HEK293 (cell line): ENCODE data around the gene PCCA.

ENCODE experiments used
- HOXD13 ChIP-seq: sonication (generic); formaldehyde crosslinking; IDR thresholded peaks from 2 replicates; pipeline ENCODE4 v1.8.0; 2022; ENCODE audit warnings: missing genetic modification reagents, borderline replicate concordance
- KLF7 ChIP-seq: fragments of 450-650 bp; formaldehyde crosslinking; IDR thresholded peaks from 2 replicates; pipeline ENCODE4 v1.5.1; 2016; ENCODE audit warnings: missing biosample characterization, missing genetic modification characterization, borderline replicate concordance
- MZF1 ChIP-seq: fragments of 450-650 bp; formaldehyde crosslinking; IDR thresholded peaks from 2 replicates; pipeline ENCODE4 v1.5.1; 2017; ENCODE audit warnings: missing biosample characterization, missing genetic modification characterization, borderline replicate concordance
- SALL2 ChIP-seq: fragments of 450-650 bp; formaldehyde crosslinking; IDR thresholded peaks from 2 replicates; pipeline ENCODE4 v1.5.0; 2017; ENCODE audit warnings: missing biosample characterization, mild to moderate bottlenecking, missing genetic modification characterization, borderline replicate concordance
- SCRT1 ChIP-seq: fragments of 450-650 bp; formaldehyde crosslinking; IDR thresholded peaks from 2 replicates; pipeline ENCODE4 v1.5.1; 2016; ENCODE audit warnings: missing biosample characterization, missing genetic modification characterization, borderline replicate concordance
- SP7 ChIP-seq: fragments of 450-650 bp; formaldehyde crosslinking; IDR thresholded peaks from 2 replicates; pipeline ENCODE4 v1.5.1; 2016; ENCODE audit warnings: missing biosample characterization, missing genetic modification characterization
- ZBTB1 ChIP-seq: fragments of 450-650 bp; formaldehyde crosslinking; IDR thresholded peaks from 2 replicates; pipeline ENCODE4 v1.5.1; 2016; ENCODE audit warnings: missing biosample characterization, missing genetic modification characterization
- ZBTB17 ChIP-seq: fragments of 450-650 bp; formaldehyde crosslinking; IDR thresholded peaks from 2 replicates; pipeline ENCODE4 v1.5.1; 2016; ENCODE audit warnings: missing biosample characterization, missing genetic modification characterization
- ZIC2 ChIP-seq: fragments of 450-650 bp; formaldehyde crosslinking; IDR thresholded peaks from 2 replicates; pipeline ENCODE4 v1.5.1; 2016; ENCODE audit warnings: missing biosample characterization, missing genetic modification characterization
- ZNF133 ChIP-seq: fragments of 450-650 bp; formaldehyde crosslinking; IDR thresholded peaks from 2 replicates; pipeline ENCODE4 v1.5.1; 2016; ENCODE audit warnings: missing biosample characterization, missing genetic modification characterization
- ZNF155 ChIP-seq: fragments of 450-650 bp; formaldehyde crosslinking; IDR thresholded peaks from 2 replicates; pipeline ENCODE4 v1.5.1; 2016; ENCODE audit warnings: missing biosample characterization, missing genetic modification characterization
- ZNF16 ChIP-seq: fragments of 450-650 bp; formaldehyde crosslinking; IDR thresholded peaks from 2 replicates; pipeline ENCODE4 v1.5.1; 2016; ENCODE audit warnings: low read depth, missing biosample characterization, missing genetic modification characterization
- ZNF248 ChIP-seq: fragments of 450-650 bp; formaldehyde crosslinking; IDR thresholded peaks from 2 replicates; pipeline ENCODE4 v1.5.1; 2017; ENCODE audit warnings: missing biosample characterization, missing genetic modification characterization
- ZNF274 ChIP-seq, 2 experiments: fragments of 200-500 bp in 1 of 2; fragments of 450-650 bp in 1 of 2; sonication (Bioruptor generic) in 1 of 2; formaldehyde crosslinking in 1 of 2; IDR thresholded peaks; 2 replicates each; pipeline versions ENCODE4 v1.5.1 to v1.6.1; 2014 to 2016; ENCODE audit warnings: borderline replicate concordance in 1 of 2, inconsistent platforms in 1 of 2, low read length in 1 of 2, missing biosample characterization in 1 of 2, missing genetic modification characterization in 1 of 2
- ZNF302 ChIP-seq: fragments of 450-650 bp; formaldehyde crosslinking; IDR thresholded peaks from 2 replicates; pipeline ENCODE4 v1.5.1; 2016; ENCODE audit warnings: missing biosample characterization, missing genetic modification characterization, low read depth
- ZNF324 ChIP-seq: fragments of 450-650 bp; formaldehyde crosslinking; IDR thresholded peaks from 2 replicates; pipeline ENCODE4 v1.5.1; 2016; ENCODE audit warnings: missing biosample characterization, missing genetic modification characterization
- ZNF404 ChIP-seq: fragments of 450-650 bp; formaldehyde crosslinking; IDR thresholded peaks from 2 replicates; pipeline ENCODE4 v1.5.1; 2017; ENCODE audit warnings: missing biosample characterization, missing genetic modification characterization
- ZNF513 ChIP-seq: fragments of 450-650 bp; IDR thresholded peaks from 2 replicates; pipeline ENCODE4 v1.5.1; 2018; ENCODE audit warnings: missing biosample characterization, missing genetic modification characterization
- ZNF623 ChIP-seq: fragments of 450-650 bp; formaldehyde crosslinking; IDR thresholded peaks from 2 replicates; pipeline ENCODE4 v1.5.1; 2016; ENCODE audit warnings: missing biosample characterization, missing genetic modification characterization
- ZNF792 ChIP-seq: fragments of 450-650 bp; formaldehyde crosslinking; IDR thresholded peaks from 2 replicates; pipeline ENCODE4 v1.5.1; 2016; ENCODE audit warnings: missing biosample characterization, missing genetic modification characterization
- ZNF830 ChIP-seq: fragments of 450-650 bp; IDR thresholded peaks from 2 replicates; pipeline ENCODE4 v1.5.0; 2018; ENCODE audit warnings: missing biosample characterization, missing genetic modification characterization, low read depth, mild to moderate bottlenecking, moderate library complexity
- TF ChIP-seq, protein P1 (sequence below): fragments of 450-650 bp; IDR thresholded peaks from 2 replicates; pipeline ENCODE4 v1.5.1; 2018; ENCODE audit warnings: missing biosample characterization, mild to moderate bottlenecking, missing genetic modification characterization
- TF ChIP-seq, protein P2 (sequence below): fragments of 450-650 bp; formaldehyde crosslinking; IDR thresholded peaks from 2 replicates; pipeline ENCODE4 v1.5.1; 2016; ENCODE audit warnings: missing biosample characterization, missing genetic modification characterization
- TF ChIP-seq, protein P3 (sequence below): fragments of 450-650 bp; formaldehyde crosslinking; IDR thresholded peaks from 2 replicates; pipeline ENCODE4 v1.5.1; 2016; ENCODE audit warnings: missing biosample characterization, missing genetic modification characterization, borderline replicate concordance
- TF ChIP-seq, protein P4 (sequence below): fragments of 450-650 bp; formaldehyde crosslinking; conservative IDR thresholded peaks from 2 replicates; pipeline ENCODE4 v1.5.1; 2016; ENCODE audit warnings: low read depth, missing biosample characterization, missing genetic modification characterization

The PCCA gene

GRCh38 chr13:100363874-100364273, 275.0 kb downstream of the PCCA start (continued):
- TF ChIP-seq SCRT1 (no peak), SP7 (tag by site-specific recombination) (peak; percentile 83), KLF7 (no peak), ZNF830 (no peak), ZNF16 (tag by site-specific recombination) (no peak), ZBTB1 (tag by site-specific recombination) (no peak), ZNF404 (tag by site-specific recombination) (no peak), ZIC2 (tag by site-specific recombination) (no peak), ZNF513 (no peak), SALL2 (tag by site-specific recombination) (peak; percentile 78; the same call in 1 of the 2 replicates), ZNF302 (tag by site-specific recombination) (no peak), ZBTB17 (tag by site-specific recombination) (peak; percentile 54; the same call in 1 of the 2 replicates), ZNF155 (no peak), ZNF792 (tag by site-specific recombination) (no peak), MZF1 (no peak), ZNF623 (tag by site-specific recombination) (no peak), ZNF274 (IDR thresholded peaks at IDR 0.05; ENCODE audit: low read length) (no peak), ZNF274 (tag by site-specific recombination; IDR thresholded peaks at IDR 0.05; ENCODE audit: borderline replicate concordance) (no peak), HOXD13 (CRISPR knock-in tag) (no peak; the same call in 1 of the 2 replicates), ZNF133 (tag by site-specific recombination) (no peak), ZNF324 (tag by site-specific recombination) (peak; percentile 79), ZNF248 (tag by site-specific recombination) (no peak)
- TF ChIP-seq, protein P1, sequence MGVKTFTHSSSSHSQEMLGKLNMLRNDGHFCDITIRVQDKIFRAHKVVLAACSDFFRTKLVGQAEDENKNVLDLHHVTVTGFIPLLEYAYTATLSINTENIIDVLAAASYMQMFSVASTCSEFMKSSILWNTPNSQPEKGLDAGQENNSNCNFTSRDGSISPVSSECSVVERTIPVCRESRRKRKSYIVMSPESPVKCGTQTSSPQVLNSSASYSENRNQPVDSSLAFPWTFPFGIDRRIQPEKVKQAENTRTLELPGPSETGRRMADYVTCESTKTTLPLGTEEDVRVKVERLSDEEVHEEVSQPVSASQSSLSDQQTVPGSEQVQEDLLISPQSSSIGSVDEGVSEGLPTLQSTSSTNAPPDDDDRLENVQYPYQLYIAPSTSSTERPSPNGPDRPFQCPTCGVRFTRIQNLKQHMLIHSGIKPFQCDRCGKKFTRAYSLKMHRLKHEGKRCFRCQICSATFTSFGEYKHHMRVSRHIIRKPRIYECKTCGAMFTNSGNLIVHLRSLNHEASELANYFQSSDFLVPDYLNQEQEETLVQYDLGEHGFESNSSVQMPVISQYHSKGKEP (tag by site-specific recombination) = peak; percentile 37; the same call in 1 of the 2 replicates
- TF ChIP-seq, protein P2, sequence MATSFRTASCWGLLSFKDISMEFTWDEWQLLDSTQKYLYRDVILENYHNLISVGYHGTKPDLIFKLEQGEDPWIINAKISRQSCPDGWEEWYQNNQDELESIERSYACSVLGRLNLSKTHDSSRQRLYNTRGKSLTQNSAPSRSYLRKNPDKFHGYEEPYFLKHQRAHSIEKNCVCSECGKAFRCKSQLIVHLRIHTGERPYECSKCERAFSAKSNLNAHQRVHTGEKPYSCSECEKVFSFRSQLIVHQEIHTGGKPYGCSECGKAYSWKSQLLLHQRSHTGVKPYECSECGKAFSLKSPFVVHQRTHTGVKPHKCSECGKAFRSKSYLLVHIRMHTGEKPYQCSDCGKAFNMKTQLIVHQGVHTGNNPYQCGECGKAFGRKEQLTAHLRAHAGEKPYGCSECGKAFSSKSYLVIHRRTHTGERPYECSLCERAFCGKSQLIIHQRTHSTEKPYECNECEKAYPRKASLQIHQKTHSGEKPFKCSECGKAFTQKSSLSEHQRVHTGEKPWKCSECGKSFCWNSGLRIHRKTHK = no peak
- TF ChIP-seq, protein P3, sequence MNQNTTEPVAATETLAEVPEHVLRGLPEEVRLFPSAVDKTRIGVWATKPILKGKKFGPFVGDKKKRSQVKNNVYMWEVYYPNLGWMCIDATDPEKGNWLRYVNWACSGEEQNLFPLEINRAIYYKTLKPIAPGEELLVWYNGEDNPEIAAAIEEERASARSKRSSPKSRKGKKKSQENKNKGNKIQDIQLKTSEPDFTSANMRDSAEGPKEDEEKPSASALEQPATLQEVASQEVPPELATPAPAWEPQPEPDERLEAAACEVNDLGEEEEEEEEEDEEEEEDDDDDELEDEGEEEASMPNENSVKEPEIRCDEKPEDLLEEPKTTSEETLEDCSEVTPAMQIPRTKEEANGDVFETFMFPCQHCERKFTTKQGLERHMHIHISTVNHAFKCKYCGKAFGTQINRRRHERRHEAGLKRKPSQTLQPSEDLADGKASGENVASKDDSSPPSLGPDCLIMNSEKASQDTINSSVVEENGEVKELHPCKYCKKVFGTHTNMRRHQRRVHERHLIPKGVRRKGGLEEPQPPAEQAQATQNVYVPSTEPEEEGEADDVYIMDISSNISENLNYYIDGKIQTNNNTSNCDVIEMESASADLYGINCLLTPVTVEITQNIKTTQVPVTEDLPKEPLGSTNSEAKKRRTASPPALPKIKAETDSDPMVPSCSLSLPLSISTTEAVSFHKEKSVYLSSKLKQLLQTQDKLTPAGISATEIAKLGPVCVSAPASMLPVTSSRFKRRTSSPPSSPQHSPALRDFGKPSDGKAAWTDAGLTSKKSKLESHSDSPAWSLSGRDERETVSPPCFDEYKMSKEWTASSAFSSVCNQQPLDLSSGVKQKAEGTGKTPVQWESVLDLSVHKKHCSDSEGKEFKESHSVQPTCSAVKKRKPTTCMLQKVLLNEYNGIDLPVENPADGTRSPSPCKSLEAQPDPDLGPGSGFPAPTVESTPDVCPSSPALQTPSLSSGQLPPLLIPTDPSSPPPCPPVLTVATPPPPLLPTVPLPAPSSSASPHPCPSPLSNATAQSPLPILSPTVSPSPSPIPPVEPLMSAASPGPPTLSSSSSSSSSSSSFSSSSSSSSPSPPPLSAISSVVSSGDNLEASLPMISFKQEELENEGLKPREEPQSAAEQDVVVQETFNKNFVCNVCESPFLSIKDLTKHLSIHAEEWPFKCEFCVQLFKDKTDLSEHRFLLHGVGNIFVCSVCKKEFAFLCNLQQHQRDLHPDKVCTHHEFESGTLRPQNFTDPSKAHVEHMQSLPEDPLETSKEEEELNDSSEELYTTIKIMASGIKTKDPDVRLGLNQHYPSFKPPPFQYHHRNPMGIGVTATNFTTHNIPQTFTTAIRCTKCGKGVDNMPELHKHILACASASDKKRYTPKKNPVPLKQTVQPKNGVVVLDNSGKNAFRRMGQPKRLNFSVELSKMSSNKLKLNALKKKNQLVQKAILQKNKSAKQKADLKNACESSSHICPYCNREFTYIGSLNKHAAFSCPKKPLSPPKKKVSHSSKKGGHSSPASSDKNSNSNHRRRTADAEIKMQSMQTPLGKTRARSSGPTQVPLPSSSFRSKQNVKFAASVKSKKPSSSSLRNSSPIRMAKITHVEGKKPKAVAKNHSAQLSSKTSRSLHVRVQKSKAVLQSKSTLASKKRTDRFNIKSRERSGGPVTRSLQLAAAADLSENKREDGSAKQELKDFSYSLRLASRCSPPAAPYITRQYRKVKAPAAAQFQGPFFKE (tag by site-specific recombination) = no peak
- TF ChIP-seq, protein P4, sequence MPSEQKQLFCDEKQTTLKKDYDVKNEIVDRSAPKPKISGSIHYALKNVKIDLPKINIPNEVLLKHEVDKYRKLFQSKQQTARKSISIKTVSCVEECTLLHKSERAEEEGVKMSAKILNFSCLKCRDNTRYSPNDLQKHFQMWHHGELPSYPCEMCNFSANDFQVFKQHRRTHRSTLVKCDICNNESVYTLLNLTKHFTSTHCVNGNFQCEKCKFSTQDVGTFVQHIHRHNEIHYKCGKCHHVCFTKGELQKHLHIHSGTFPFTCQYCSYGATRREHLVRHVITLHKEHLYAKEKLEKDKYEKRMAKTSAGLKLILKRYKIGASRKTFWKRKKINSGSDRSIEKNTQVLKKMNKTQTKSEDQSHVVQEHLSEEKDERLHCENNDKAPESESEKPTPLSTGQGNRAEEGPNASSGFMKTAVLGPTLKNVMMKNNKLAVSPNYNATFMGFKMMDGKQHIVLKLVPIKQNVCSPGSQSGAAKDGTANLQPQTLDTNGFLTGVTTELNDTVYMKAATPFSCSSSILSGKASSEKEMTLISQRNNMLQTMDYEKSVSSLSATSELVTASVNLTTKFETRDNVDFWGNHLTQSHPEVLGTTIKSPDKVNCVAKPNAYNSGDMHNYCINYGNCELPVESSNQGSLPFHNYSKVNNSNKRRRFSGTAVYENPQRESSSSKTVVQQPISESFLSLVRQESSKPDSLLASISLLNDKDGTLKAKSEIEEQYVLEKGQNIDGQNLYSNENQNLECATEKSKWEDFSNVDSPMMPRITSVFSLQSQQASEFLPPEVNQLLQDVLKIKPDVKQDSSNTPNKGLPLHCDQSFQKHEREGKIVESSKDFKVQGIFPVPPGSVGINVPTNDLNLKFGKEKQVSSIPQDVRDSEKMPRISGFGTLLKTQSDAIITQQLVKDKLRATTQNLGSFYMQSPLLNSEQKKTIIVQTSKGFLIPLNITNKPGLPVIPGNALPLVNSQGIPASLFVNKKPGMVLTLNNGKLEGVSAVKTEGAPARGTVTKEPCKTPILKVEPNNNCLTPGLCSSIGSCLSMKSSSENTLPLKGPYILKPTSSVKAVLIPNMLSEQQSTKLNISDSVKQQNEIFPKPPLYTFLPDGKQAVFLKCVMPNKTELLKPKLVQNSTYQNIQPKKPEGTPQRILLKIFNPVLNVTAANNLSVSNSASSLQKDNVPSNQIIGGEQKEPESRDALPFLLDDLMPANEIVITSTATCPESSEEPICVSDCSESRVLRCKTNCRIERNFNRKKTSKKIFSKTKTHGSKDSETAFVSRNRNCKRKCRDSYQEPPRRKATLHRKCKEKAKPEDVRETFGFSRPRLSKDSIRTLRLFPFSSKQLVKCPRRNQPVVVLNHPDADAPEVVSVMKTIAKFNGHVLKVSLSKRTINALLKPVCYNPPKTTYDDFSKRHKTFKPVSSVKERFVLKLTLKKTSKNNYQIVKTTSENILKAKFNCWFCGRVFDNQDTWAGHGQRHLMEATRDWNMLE (tag by site-specific recombination) = no peak
